ENCODE measurements around the gene GSTO2.
"Not testable (repeated sequence)": the region's sequence is repeated elsewhere in the genome, so short reads cannot be mapped to it uniquely, and the experiment has no call there.

The GSTO2 gene

GRCh38 chr10:104246976-104247375, 22.0 kb upstream of the GSTO2 start:
- TF ChIP-seq ZFX (IDR thresholded peaks at IDR 0.05), result no peak
- TF ChIP-seq, protein P1, sequence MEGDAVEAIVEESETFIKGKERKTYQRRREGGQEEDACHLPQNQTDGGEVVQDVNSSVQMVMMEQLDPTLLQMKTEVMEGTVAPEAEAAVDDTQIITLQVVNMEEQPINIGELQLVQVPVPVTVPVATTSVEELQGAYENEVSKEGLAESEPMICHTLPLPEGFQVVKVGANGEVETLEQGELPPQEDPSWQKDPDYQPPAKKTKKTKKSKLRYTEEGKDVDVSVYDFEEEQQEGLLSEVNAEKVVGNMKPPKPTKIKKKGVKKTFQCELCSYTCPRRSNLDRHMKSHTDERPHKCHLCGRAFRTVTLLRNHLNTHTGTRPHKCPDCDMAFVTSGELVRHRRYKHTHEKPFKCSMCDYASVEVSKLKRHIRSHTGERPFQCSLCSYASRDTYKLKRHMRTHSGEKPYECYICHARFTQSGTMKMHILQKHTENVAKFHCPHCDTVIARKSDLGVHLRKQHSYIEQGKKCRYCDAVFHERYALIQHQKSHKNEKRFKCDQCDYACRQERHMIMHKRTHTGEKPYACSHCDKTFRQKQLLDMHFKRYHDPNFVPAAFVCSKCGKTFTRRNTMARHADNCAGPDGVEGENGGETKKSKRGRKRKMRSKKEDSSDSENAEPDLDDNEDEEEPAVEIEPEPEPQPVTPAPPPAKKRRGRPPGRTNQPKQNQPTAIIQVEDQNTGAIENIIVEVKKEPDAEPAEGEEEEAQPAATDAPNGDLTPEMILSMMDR (conservative IDR thresholded peaks at IDR 0.05), result no peak
- H3K27ac ChIP-seq, result no peak overlapping the region

DNA sequence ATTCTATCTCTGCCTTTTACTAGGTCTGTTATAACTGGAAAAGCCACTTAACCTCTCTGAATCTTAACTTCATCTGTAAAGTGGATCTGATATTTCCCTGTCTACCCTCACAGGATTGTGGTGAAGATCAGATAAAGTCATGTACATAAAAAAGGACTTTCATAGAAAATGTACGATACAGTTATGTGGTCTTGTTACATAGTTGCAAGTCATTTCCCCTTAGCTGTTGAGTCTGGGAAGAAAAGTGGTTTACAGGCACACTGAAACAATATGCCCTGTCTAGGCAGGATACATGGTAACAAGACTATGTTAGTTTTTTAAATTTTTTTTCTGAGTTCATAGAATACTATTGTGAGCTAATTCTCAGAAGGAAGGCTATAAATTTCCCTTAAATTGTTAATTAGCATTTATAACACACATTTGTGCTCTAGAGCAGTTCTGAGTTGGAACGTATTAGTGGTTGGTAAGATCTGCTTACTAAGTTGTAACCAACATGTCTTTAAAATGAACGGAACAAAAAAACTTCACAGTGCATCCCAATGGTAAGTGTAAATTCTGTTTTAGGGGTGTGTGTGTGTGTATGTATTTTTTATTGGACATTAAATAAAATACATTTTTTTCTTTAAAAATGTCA, 21.4 kb upstream of the GSTO2 start:
- no peak overlapping the region for H3K27ac ChIP-seq
- TF ChIP-seq, protein P1 (conservative IDR thresholded peaks at IDR 0.05), result no peak
- TF ChIP-seq ZFX (IDR thresholded peaks at IDR 0.05), result no peak

DNA sequence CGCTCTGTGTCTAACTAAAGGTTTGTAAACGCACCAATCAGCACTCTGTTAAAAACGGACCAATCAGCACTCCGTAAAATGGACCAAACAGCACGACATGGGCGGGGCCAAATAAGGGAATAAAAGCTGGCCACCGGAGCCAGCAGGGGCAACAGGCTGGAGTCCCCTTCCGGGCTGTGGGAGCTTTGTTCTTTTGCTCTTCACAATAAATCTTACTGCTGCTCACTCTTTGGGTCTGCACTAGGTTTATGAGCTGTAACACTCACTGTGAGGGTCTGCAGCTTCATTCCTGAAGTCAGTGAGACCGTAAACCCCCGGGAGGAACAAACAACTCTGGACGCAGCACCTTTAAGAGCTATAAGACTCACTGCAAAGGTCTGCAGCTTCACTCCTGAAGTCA, 20.1 kb upstream of the GSTO2 start:
- not testable (repeated sequence) for H3K27ac ChIP-seq

DNA sequence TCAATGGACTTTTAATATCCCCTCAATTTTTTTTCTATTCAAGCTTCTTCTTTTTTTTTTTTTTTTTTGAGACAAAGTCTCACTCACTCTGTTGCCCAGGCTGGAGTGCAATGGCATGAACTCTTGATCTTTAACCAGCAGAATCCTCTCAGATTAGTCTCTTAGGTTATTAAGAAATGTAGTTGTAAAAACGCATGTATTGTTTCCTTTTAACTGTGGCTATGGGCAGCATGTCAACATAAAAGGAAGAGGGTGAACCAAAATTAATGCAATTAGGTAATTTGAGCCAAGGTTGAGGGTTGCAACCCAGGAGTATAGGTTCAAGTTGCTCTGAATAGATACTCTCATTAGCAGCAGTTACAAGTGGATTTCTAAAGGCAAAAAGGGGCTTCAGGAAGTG, 18.6 kb upstream of the GSTO2 start:
- no peak overlapping the region for H3K27ac ChIP-seq
- no peak for TF ChIP-seq ZFX (IDR thresholded peaks at IDR 0.05)
- TF ChIP-seq, protein P1 (conservative IDR thresholded peaks at IDR 0.05), result no peak

DNA sequence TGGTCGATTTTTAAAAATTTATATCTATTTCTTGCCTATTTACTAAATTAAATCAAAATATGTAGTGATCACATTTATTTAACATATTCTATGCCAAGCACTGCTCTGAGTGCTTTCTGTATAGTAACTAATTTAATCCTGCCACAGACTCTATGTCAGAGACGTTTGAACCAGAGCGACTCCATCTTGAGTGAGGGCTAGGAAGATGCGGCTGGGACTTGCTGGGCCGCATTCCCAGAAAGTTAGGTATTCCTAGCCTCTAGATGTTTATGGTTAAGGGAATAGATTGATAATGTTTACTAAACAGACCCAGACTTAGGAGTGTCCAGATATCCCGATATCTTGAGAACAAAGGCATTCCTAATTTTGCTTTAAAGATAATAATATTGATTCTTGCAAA, 17.5 kb upstream of the GSTO2 start:
- no peak overlapping the region for H3K27ac ChIP-seq
- TF ChIP-seq ZFX (IDR thresholded peaks at IDR 0.05), result no peak
- TF ChIP-seq, protein P1 (conservative IDR thresholded peaks at IDR 0.05), result no peak

GRCh38 chr10:104252368-104252767, 16.6 kb upstream of the GSTO2 start:
- TF ChIP-seq, protein P1 (conservative IDR thresholded peaks at IDR 0.05), result no peak
- no peak for TF ChIP-seq ZFX (IDR thresholded peaks at IDR 0.05)
- H3K27ac ChIP-seq, result no peak overlapping the region

GRCh38 chr10:104253106-104253505, 15.9 kb upstream of the GSTO2 start:
- TF ChIP-seq ZFX (IDR thresholded peaks at IDR 0.05), result no peak
- TF ChIP-seq, protein P1 (conservative IDR thresholded peaks at IDR 0.05), result no peak
- H3K27ac ChIP-seq, result no peak overlapping the region
